GM19035 (cell line): Measurements from ENCODE around the gene SYNPO2.

Experiments used
- ATAC-seq: cut with Tn5 transposase; IDR thresholded peaks from one replicate; pipeline ENCODE4 v1.9.1; 2021; ENCODE audit not compliant: unreplicated experiment

Gene SYNPO2

GRCh38 chr4:118931786-118932185 lies 43.1 kb downstream of the SYNPO2 start:
- no peak for ATAC-seq

- ATAC-seq = no peak
Observed at GRCh38 chr4:118935819-118936218, 47.2 kb downstream of the SYNPO2 start.

GRCh38 chr4:118936406-118936805 lies 47.8 kb downstream of the SYNPO2 start:
- ATAC-seq = no peak

GRCh38 chr4:118939169-118939783 lies 50.6 kb downstream of the SYNPO2 start:
- no peak for ATAC-seq

GRCh38 chr4:118941149-118941548 lies 52.5 kb downstream of the SYNPO2 start:
- no peak for ATAC-seq

GRCh38 chr4:118941799-118942198 lies 53.1 kb downstream of the SYNPO2 start:
- ATAC-seq = no peak

DNA sequence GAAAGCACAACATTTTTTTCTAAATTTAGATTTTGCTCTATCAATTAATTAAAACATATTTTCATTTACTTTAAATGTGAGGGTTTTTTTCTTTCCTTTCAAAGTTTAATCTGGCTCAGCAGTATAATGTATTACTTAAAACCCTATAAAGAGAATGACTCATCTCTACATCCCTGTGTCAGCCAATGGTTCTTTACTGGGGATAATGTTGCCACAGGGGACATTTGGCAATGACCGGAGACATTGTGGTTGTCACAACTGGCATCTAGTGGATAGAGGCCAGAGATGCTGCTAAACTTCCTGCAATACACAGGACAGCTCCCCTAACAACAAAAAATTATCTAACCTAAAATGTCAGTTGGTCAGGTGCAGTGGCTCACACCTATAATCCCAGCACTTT lies 53.8 kb downstream of the SYNPO2 start:
- no peak for ATAC-seq

GRCh38 chr4:118947095-118947494 lies 58.4 kb downstream of the SYNPO2 start:
- ATAC-seq = no peak

DNA sequence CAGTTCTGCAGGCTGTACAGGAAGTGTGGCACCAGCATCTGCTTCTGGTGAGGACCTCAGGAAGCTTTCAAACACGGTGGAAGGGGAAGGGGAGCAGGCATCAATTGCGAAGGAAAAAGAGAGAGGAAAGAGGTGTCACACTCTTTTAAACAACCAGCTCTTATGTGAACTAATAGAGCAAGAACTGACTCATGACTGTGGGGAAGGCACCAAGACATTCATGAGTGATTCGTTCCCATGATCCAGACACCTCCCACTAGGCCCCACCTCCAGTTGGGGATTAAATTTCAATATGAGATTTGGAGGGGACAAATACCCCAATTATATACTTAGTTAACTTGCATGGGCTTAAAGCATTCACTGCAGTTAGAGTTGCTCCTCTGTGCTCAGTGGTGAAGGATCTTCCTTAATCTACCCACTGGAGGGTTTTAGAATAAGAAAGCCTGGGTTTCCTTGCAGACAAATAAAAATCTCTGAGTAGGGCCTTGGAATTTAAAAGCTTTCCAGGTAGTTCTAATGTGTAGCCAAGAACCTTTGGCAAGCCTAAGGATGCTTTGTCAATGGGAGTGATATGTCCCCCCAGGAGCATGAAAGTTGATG lies 60.0 kb downstream of the SYNPO2 start:
- ATAC-seq = no peak

- no peak for ATAC-seq
Observed at GRCh38 chr4:118950224-118950623, 61.6 kb downstream of the SYNPO2 start.

GRCh38 chr4:118950929-118951570 lies 62.4 kb downstream of the SYNPO2 start:
- ATAC-seq = no peak

DNA sequence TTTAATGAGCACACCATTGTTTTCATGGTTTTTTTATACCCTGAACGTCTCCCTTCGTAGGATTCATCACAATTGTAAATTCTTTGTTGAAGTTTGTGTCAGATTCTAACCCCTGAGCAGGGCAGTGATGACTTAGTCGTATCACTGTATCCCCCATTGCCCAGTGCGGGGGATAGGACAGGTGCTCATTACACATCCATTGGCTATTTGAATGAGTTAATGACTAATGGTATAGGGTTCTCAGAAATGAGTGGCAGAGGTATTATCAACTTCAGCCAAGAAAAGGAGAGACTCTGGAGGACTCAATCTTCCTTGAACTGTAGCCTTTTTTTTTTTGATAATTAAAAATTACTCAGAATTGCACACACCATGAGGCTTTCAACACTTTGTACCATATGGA lies 64.6 kb downstream of the SYNPO2 start:
- ATAC-seq = no peak

DNA sequence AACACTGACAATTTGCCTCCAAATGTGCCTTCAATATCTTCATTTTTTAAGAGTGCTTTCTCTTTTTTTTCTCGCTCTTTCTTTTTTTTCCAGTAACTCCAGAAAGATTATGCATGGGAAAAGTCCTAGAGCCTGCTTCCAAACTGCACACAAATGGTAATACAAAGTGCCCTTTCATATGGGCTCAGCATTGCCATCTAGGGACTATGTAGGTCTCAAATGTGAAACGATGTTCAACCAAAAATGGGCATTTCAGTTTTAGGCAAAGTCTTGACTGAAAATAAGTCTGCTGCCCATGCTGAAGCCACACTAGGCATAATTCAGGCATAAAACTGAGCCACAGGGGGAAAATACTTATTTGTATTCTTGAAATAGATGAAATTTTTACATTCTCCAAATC lies 65.6 kb downstream of the SYNPO2 start:
- ATAC-seq = no peak

- no peak for ATAC-seq
Observed at GRCh38 chr4:118955515-118955914, 66.9 kb downstream of the SYNPO2 start.

DNA sequence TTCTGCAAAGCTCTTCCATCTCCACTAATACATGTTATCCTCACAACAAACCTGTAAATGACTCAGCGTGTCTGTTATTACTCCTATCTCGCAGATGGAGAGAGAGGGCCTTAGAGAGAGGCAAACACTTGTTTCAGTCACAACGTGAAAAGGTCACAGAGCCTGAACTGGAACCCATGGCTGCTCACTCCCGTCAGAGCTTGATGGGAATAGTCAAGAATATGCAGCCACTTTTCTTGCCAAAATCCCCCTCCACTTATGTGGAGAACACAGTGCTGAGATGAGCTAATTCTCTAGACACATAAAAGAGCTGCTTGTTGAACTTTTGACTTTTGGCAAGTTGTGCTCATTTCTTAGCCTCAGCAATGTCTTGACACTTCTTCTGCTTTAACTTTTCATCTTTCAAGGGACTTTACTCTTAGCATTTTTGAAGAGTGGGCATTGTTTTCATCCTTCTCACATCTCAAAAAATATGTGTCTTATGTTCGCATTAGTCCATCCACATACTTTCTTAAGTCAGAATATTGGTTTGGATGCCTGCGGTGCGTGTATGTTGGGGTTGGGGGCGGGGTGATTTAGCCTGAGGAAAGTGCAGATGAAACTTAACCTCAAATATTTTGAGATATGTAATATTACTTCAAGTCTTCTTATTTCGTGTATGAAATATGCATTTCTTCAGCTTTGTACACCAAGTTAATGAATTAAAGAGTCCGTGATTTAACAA lies 69.2 kb downstream of the SYNPO2 start:
- no peak for ATAC-seq

GRCh38 chr4:118962540-118962939 lies 73.9 kb downstream of the SYNPO2 start:
- ATAC-seq = no peak

DNA sequence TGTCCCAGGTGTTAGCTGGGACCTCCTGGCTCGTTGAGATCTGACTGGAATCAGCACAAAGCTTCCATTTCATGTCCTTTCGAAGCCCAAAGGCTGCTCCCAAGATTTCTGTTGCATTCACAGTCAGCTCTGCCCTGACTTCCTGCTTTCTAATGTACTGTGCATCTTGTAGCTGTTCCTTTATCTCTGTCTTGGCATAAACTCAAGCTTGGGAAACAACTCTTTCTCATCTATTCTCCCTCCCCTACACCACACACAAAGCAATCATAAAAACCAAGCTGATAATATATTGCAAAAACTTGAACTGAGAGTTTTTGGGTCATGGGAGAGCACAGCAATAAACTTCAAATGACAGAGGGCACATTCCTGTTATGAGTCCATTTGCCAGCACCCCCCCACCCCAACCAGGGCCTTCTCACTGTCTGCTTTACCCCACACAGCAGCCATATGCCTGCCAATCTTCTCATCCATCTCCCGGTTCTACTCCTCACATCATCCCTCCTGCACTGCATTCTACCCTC lies 76.3 kb downstream of the SYNPO2 start:
- ATAC-seq = no peak

GRCh38 chr4:118967393-118967792 lies 78.7 kb downstream of the SYNPO2 start:
- no peak for ATAC-seq

GRCh38 chr4:118968005-118968404 lies 79.4 kb downstream of the SYNPO2 start:
- peak; percentile 100 for ATAC-seq

GRCh38 chr4:118968813-118969212 lies 80.2 kb downstream of the SYNPO2 start:
- no peak for ATAC-seq

- ATAC-seq = no peak
Observed at GRCh38 chr4:118969359-118969758, 80.7 kb downstream of the SYNPO2 start.

- no peak for ATAC-seq
Observed at GRCh38 chr4:118972167-118972566, 83.5 kb downstream of the SYNPO2 start.
